ENCODE data around the gene DNAJC1.

Gene DNAJC1

DNA sequence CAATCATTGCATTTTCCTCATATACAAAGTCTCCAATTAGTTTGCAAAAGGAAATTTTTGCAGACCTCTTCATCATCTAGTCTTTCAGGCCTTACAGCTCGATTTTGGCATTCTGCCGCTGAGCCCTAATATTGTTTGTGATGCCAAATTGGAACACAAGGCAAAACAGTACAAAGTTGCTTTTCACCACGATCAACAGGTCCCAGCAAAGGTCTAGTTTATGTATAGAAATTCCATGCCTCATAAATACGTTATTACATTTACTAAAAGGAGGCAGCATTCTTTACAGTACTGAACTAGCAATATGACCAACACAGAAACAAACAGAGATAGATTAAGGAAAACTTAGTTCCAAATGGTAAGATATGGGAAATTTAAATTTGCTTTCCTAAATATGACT, 7.0 kb upstream of the DNAJC1 start:
- Histone ChIP-seq H3K27me3 (ENCODE audit: low read length) (no peaks in the 10 kb centered on the region), H2AFZ (ENCODE audit: low read depth, low read length, severe bottlenecking) (no peak overlapping the region), H4K20me1 (ENCODE audit: low read depth, low read length) (no peaks in the 10 kb centered on the region), H3K79me2 (ENCODE audit: insufficient read depth, low read length) (no peaks in the 10 kb centered on the region), H3K9ac (ENCODE audit: low read length) (no peak overlapping the region), H3K27ac (ENCODE audit: low read depth, low read length) (no peak overlapping the region), H3F3A (ENCODE audit: insufficient read depth) (no peaks in the 10 kb centered on the region), H3K9me3 (ENCODE audit: insufficient read depth, low read length) (no peaks in the 10 kb centered on the region), H3K36me3 (ENCODE audit: low read length) (no peaks in the 10 kb centered on the region), H3K9me2 (replicated peaks; ENCODE audit: insufficient read depth, low read length) (no peaks in the 10 kb centered on the region), H3K4me3 (ENCODE audit: insufficient read depth, low read length, poor library complexity, severe bottlenecking) (no peak overlapping the region), H3K4me2 (ENCODE audit: low read depth, low read length, poor library complexity, severe bottlenecking) (no peak overlapping the region)
- no peak for TF ChIP-seq EZH2phosphoT487 (conservative IDR thresholded peaks at IDR 0.05; ENCODE audit: low read length)
- TF ChIP-seq, protein P1, sequence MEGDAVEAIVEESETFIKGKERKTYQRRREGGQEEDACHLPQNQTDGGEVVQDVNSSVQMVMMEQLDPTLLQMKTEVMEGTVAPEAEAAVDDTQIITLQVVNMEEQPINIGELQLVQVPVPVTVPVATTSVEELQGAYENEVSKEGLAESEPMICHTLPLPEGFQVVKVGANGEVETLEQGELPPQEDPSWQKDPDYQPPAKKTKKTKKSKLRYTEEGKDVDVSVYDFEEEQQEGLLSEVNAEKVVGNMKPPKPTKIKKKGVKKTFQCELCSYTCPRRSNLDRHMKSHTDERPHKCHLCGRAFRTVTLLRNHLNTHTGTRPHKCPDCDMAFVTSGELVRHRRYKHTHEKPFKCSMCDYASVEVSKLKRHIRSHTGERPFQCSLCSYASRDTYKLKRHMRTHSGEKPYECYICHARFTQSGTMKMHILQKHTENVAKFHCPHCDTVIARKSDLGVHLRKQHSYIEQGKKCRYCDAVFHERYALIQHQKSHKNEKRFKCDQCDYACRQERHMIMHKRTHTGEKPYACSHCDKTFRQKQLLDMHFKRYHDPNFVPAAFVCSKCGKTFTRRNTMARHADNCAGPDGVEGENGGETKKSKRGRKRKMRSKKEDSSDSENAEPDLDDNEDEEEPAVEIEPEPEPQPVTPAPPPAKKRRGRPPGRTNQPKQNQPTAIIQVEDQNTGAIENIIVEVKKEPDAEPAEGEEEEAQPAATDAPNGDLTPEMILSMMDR (IDR thresholded peaks at IDR 0.05; ENCODE audit: insufficient read depth, low read length, poor library complexity, severe bottlenecking), result no peak

GRCh38 chr10:22006379-22006884, 2.9 kb upstream of the DNAJC1 start:
- H3K79me2 ChIP-seq (ENCODE audit: insufficient read depth, low read length), result no peaks in the 10 kb centered on the region
- H4K20me1 ChIP-seq (ENCODE audit: low read depth, low read length), result no peaks in the 10 kb centered on the region; the same call in 1 of the 2 replicates
- no peaks in the 10 kb centered on the region for H3K9me3 ChIP-seq (ENCODE audit: insufficient read depth, low read length)
- H3K4me2 ChIP-seq (ENCODE audit: low read depth, low read length, poor library complexity, severe bottlenecking), result no peak overlapping the region
- no peak overlapping the region for H2AFZ ChIP-seq (ENCODE audit: low read depth, low read length, severe bottlenecking)
- no peaks in the 10 kb centered on the region for H3K36me3 ChIP-seq (ENCODE audit: low read length)
- no peaks in the 10 kb centered on the region for H3K9me2 ChIP-seq (replicated peaks; ENCODE audit: insufficient read depth, low read length)
- no peak for TF ChIP-seq EZH2phosphoT487 (conservative IDR thresholded peaks at IDR 0.05; ENCODE audit: low read length)
- TF ChIP-seq, protein P1 (IDR thresholded peaks at IDR 0.05; ENCODE audit: insufficient read depth, low read length, poor library complexity, severe bottlenecking), result no peak
- H3K27me3 ChIP-seq (ENCODE audit: low read length), result no peaks in the 10 kb centered on the region
- H3F3A ChIP-seq (ENCODE audit: insufficient read depth), result no peaks in the 10 kb centered on the region; the same call in 1 of the 2 replicates
- no peak overlapping the region for H3K9ac ChIP-seq (ENCODE audit: low read length)
- no peak overlapping the region for H3K4me3 ChIP-seq (ENCODE audit: insufficient read depth, low read length, poor library complexity, severe bottlenecking)
- H3K27ac ChIP-seq (ENCODE audit: low read depth, low read length), result no peak overlapping the region

DNA sequence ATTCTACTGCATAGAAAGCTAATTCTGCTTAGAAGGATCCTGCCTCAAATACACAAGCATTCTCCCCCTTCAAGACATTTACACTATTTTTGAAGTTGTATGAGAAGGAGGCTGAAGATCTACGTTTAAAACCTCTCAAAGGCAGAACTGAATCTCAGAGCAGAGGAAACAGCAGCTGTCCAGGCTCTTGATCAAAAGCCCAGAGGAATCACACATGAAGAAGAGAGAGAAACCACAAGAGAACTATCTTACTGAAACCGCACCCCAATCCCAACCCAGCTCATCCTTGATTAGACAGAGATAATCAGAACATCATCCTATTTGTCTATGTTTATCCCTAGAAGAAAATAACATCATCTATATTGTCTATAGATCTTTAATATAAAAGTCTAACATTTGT, 2.2 kb upstream of the DNAJC1 start:
- no peaks in the 10 kb centered on the region for H3K27me3 ChIP-seq (ENCODE audit: low read length)
- H3F3A ChIP-seq (ENCODE audit: insufficient read depth), result no peaks in the 10 kb centered on the region; the same call in 1 of the 2 replicates
- H3K9me3 ChIP-seq (ENCODE audit: insufficient read depth, low read length), result no peaks in the 10 kb centered on the region
- no peak overlapping the region for H2AFZ ChIP-seq (ENCODE audit: low read depth, low read length, severe bottlenecking)
- H3K27ac ChIP-seq (ENCODE audit: low read depth, low read length), result no peak overlapping the region
- no peak overlapping the region for H3K4me2 ChIP-seq (ENCODE audit: low read depth, low read length, poor library complexity, severe bottlenecking)
- H3K9ac ChIP-seq (ENCODE audit: low read length), result no peak overlapping the region
- no peaks in the 10 kb centered on the region for H3K9me2 ChIP-seq (replicated peaks; ENCODE audit: insufficient read depth, low read length)
- no peaks in the 10 kb centered on the region; the same call in 1 of the 2 replicates for H4K20me1 ChIP-seq (ENCODE audit: low read depth, low read length)
- no peak overlapping the region for H3K4me3 ChIP-seq (ENCODE audit: insufficient read depth, low read length, poor library complexity, severe bottlenecking)
- TF ChIP-seq EZH2phosphoT487 (conservative IDR thresholded peaks at IDR 0.05; ENCODE audit: low read length), result no peak
- TF ChIP-seq, protein P1 (IDR thresholded peaks at IDR 0.05; ENCODE audit: insufficient read depth, low read length, poor library complexity, severe bottlenecking), result no peak
- H3K79me2 ChIP-seq (ENCODE audit: insufficient read depth, low read length), result no peaks in the 10 kb centered on the region
- no peaks in the 10 kb centered on the region for H3K36me3 ChIP-seq (ENCODE audit: low read length)
